ENCODE results near the gene SLC19A2. TPM values are rescaled to one million over a fixed set of nuclear protein-coding genes. Genes with fewer than 3 reads are reported as not detected.

Gene SLC19A2
- total RNA-seq, 1 donor from 2014 or later: 12.2 TPM

- DNase-seq (ENCODE audit: low read depth, low spot score): no peak
- Mint-ChIP-seq H3K27me3 (ENCODE audit: low read depth) (peaks cover 12% of the 10 kb centered on the region), H3K4me1 (no peaks in the 10 kb centered on the region), H3K9me3 (no peaks in the 10 kb centered on the region), H3K36me3 (ENCODE audit: low read depth) (no peaks in the 10 kb centered on the region), H3K4me3 (no peak overlapping the region), H3K27ac (ENCODE audit: unreplicated experiment) (no peak overlapping the region)
- TF ChIP-seq CTCF (conservative IDR thresholded peaks at IDR 0.05): no peak
Measured at GRCh38 chr1:169528215-169529067, 42.7 kb upstream of the SLC19A2 start.

GRCh38 chr1:169527451-169528214 is 41.9 kb upstream of the SLC19A2 start:
- no peaks in the 10 kb centered on the region for H3K9me3 Mint-ChIP-seq
- H3K4me3 Mint-ChIP-seq: no peak overlapping the region
- H3K27me3 Mint-ChIP-seq (ENCODE audit: low read depth): peaks cover 6% of the 10 kb centered on the region
- TF ChIP-seq CTCF (conservative IDR thresholded peaks at IDR 0.05): no peak
- DNase-seq (ENCODE audit: low read depth, low spot score): no peak
- no peaks in the 10 kb centered on the region for H3K4me1 Mint-ChIP-seq
- H3K36me3 Mint-ChIP-seq (ENCODE audit: low read depth): no peaks in the 10 kb centered on the region
- H3K27ac Mint-ChIP-seq (ENCODE audit: unreplicated experiment): no peak overlapping the region

GRCh38 chr1:169527001-169527400 is 41.3 kb upstream of the SLC19A2 start:
- H3K9me3 Mint-ChIP-seq: no peaks in the 10 kb centered on the region
- DNase-seq (ENCODE audit: low read depth, low spot score): no peak
- no peak for TF ChIP-seq CTCF (conservative IDR thresholded peaks at IDR 0.05)
- no peaks in the 10 kb centered on the region for H3K4me1 Mint-ChIP-seq
- H3K27ac Mint-ChIP-seq (ENCODE audit: unreplicated experiment): no peak overlapping the region
- no peak overlapping the region for H3K4me3 Mint-ChIP-seq
- peaks cover 6% of the 10 kb centered on the region for H3K27me3 Mint-ChIP-seq (ENCODE audit: low read depth)
- H3K36me3 Mint-ChIP-seq (ENCODE audit: low read depth): no peaks in the 10 kb centered on the region

GRCh38 chr1:169526120-169526832 is 40.5 kb upstream of the SLC19A2 start:
- H3K9me3 Mint-ChIP-seq: no peaks in the 10 kb centered on the region
- TF ChIP-seq CTCF (conservative IDR thresholded peaks at IDR 0.05): no peak
- peaks cover 1% of the 10 kb centered on the region for H3K27me3 Mint-ChIP-seq (ENCODE audit: low read depth)
- no peak for DNase-seq (ENCODE audit: low read depth, low spot score)
- no peaks in the 10 kb centered on the region for H3K4me1 Mint-ChIP-seq
- H3K4me3 Mint-ChIP-seq: no peak overlapping the region
- no peaks in the 10 kb centered on the region for H3K36me3 Mint-ChIP-seq (ENCODE audit: low read depth)
- no peak overlapping the region for H3K27ac Mint-ChIP-seq (ENCODE audit: unreplicated experiment)

- H3K4me3 Mint-ChIP-seq: no peak overlapping the region
- no peaks in the 10 kb centered on the region for H3K4me1 Mint-ChIP-seq
- no peaks in the 10 kb centered on the region for H3K36me3 Mint-ChIP-seq (ENCODE audit: low read depth)
- TF ChIP-seq CTCF (conservative IDR thresholded peaks at IDR 0.05): no peak
- DNase-seq (ENCODE audit: low read depth, low spot score): no peak
- H3K27ac Mint-ChIP-seq (ENCODE audit: unreplicated experiment): no peak overlapping the region
- no peaks in the 10 kb centered on the region for H3K9me3 Mint-ChIP-seq
- H3K27me3 Mint-ChIP-seq (ENCODE audit: low read depth): no peaks in the 10 kb centered on the region
Measured at GRCh38 chr1:169525391-169525790, 39.6 kb upstream of the SLC19A2 start.

All from neural crest cell (in vitro differentiated cells).